ENCODE data around the gene MBTPS1.

- no peak for TF ChIP-seq EZH2 (IDR thresholded peaks at IDR 0.05; ENCODE audit: borderline replicate concordance, insufficient read depth, low read length, poor library complexity, severe bottlenecking)
- TF ChIP-seq CTCF (IDR thresholded peaks at IDR 0.05; ENCODE audit: poor library complexity, severe bottlenecking) = no peak
Measured at GRCh38 chr16:84121007-84121406, 4.3 kb upstream of the MBTPS1 start.

All from neural cell (in vitro differentiated cells).